Epithelial cell of proximal tubule (primary cell): ENCODE data around the gene IKZF1. TPM values are rescaled to one million over a fixed set of nuclear protein-coding genes. Genes with fewer than 3 reads are reported as not detected.

Experiments used
- DNase-seq: peaks from one replicate; pipeline ENCODE4 v3.0.0-alpha.2; 2011; ENCODE audit warnings: low read depth
- H3K4me3 ChIP-seq: 2 replicates; pipeline ENCODE4 v1.5.1; 2011; ENCODE audit warnings: low read depth, mild to moderate bottlenecking, low read length
- CTCF ChIP-seq: conservative IDR thresholded peaks from 2 replicates; pipeline ENCODE4 v1.5.1; 2012; ENCODE audit warnings: low read depth, mild to moderate bottlenecking, low read length
- total RNA-seq: library from RNA; depleted of rRNA; stranded (reverse); fragments of >200 nt; gene quantifications from 2 replicates; pipeline ENCODE4 v1.2.3, GENCODE V29; 2015

IKZF1 gene
- total RNA-seq, 1 donor from 2014 or later = not detected

DNA sequence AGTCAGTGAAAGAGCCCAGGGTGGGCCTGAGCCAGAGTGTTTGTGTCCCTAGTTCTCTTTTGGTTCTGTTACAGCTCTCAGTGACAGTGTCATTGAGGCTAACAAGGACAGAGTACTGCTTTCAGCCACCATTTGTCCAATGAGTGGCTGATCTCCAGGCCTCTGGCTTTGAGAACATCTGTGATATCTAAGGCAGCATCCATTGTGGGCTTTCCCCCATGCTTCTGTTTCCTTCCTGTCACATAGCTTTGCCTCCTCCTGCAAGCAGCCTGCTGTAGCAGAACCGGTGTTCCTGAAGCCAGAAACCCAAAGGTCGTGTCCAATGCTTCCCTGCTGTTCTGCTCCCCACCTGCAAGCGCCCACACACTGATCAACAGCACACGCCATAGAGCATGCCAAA, 68.4 kb downstream of the IKZF1 start:
- DNase-seq = no peak
- H3K4me3 ChIP-seq = no peak overlapping the region
- TF ChIP-seq CTCF = no peak

DNA sequence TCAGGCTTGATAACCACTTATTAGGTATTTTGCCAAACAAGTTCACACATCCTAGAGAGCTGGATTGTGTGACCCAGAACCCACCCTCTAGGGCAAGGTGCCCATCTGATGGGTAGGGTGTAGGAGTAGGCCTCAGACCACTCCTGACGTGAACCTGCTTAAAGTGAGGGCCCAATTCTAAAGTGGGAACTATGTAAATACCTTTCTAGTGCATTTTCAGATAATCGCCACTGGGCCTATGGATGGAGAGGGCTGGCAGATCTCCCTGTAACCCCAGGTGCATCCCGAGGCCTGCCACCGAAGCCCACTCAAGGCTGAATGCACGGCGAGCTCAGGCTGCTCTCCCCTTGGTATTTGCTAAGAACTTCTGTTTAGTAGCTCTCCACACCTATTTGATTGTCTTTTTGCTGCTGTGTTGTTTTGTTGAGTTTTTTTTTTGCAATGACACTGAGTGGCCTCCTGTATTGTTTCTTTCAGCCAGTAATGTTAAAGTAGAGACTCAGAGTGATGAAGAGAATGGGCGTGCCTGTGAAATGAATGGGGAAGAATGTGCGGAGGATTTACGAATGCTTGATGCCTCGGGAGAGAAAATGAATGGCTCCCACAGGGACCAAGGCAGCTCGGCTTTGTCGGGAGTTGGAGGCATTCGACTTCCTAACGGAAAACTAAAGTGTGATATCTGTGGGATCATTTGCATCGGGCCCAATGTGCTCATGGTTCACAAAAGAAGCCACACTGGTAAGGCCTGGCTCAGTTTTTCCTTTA, 71.7 kb downstream of the IKZF1 start:
- H3K4me3 ChIP-seq = no peak overlapping the region
- no peak for DNase-seq
- TF ChIP-seq CTCF = no peak

DNA sequence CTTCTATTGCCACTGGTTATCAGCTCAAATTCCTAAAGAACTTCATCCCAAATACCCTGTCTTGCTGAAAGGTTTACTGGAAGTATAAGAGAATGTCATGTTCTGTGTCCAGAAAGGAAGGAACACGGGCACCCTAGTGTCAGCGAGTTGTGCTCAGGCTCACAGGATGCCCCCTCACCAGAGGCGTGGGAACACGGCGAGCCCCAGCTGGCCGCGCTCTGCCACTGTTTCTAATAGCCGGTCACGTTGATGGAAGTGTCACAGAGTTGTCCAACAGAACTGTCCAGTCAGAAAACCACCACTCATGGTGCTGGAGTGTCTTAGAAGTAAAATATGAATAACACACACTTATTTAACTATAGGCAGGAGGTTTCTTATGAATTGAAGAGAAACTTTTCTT, 72.8 kb downstream of the IKZF1 start:
- no peak for TF ChIP-seq CTCF
- no peak overlapping the region for H3K4me3 ChIP-seq
- no peak for DNase-seq

DNA sequence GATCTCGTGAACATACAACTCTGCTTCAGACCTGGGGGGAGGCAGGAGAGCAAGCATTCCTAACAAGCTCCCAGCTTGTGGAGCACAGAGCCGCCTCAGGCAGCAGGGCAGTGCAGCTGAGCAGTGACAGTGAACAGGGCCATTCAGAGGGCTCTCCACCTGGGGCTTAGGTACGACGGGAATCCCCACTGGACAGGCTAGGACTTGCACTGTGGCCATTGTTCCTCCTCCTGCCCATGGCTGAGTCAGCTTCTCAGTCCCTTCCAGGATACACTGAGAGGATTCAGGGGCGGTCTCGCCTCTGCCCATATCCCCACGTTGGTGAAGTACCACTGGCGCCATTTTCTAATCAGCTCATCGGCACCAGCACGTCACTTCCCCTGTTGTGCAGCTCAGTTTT, 74.6 kb downstream of the IKZF1 start:
- TF ChIP-seq CTCF = no peak
- H3K4me3 ChIP-seq = no peak overlapping the region
- DNase-seq = no peak

DNA sequence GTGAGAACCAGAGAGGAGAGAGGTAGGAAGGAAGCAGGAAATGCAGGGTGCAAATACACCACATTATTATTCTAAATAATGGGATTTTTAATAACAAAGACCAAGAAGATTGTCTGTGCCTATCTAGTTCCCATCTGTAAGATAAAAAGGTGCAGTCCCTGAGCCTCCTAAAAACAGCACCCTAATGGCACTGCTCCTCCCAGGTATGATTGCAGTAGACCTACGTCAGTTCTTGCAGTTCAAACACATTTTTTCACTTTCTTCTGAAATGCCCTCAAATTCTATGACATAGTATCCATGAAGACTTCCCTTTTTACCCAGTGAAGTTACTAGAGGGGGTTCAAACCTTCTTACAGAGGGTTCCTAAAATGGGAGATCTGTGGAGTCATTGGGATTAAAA, 75.0 kb downstream of the IKZF1 start:
- no peak overlapping the region for H3K4me3 ChIP-seq
- no peak for DNase-seq
- TF ChIP-seq CTCF = no peak

DNA sequence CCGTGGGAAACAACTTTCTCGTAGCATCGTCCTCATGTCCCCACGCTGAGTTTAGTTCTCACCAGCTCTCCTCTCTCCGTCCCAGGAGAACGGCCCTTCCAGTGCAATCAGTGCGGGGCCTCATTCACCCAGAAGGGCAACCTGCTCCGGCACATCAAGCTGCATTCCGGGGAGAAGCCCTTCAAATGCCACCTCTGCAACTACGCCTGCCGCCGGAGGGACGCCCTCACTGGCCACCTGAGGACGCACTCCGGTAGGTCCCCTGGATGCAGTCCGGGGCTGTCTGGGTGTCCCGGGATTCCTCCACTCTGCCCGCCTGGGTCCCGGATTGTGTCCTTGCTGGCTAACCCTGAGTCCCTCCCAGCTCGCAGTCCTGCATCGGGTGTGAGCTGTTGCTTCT, 77.9 kb downstream of the IKZF1 start:
- no peak for DNase-seq
- TF ChIP-seq CTCF = no peak
- H3K4me3 ChIP-seq = no peak overlapping the region

DNA sequence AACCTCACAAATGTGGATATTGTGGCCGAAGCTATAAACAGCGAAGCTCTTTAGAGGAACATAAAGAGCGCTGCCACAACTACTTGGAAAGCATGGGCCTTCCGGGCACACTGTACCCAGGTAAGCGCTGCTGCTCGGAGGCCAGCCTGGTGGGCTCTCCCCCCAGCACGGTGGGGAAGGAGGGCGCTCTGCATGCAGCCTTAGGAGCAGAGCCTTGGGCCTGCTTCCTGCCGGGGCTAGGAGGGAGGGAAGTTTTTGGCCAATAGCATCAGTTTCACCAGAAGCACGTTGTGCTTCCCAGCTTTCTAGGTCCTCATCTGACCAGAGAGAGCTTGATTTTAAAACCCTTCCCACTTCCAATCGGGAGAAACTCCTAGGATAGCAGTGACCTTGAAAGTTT, 82.8 kb downstream of the IKZF1 start:
- no peak for TF ChIP-seq CTCF
- DNase-seq = no peak
- H3K4me3 ChIP-seq = no peak overlapping the region
